ENCODE data around the gene HRAS. TPM values are rescaled to one million over a fixed set of nuclear protein-coding genes. Genes with fewer than 3 reads are reported as not detected.

The HRAS gene
- 83.7 and 96.1 TPM in 2 replicates for total RNA-seq

DNA sequence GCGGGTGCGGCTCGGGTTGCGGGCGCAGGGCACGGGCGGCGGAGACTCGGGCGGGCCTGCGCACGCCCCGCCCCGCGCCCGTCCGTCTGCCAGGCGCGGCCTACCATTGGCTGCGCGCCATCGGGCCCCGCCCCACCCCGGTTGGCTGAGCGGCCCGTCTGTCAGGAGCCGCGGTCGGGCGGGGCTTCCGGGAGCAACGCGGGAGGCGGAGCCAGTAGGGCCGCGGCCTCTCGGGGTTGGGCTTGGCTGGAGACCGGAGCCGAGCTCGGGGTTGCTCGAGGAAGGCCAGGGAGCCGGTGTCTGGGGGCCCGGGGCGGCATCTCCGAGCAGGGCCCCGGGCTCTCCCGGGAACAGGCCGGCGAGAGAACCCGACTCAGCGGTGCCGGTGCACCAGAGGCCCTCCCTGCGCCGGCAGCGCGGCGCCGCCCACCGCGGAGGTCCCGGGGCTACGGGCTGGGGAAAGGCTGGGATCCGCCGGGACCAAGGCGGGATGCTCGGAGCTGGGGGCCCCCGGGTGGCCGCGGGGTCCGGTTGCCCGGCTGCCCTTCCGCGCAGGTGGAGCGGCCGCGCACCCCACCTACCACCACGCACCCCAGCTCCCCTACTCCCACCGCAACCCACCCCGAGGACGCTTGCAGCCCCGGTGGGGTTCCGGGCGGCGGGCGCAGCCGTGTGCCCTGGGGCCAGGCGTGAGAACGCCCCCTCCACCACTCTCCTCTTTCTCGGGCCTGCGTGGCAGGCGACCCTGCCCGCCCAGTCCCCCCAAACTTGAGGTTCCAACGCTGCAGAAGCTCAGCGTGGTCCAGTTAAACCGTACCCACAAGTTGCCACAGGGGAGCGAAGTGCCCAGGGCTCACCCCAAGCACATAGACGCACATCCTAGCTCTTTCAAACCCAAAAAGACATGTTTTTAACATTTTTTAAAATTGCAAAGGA is at the start of gene HRAS:
HRAS (minus strand) TSS at position 58 of the 936 bp plus-strand sequence.
- H3K36me3 ChIP-seq (ENCODE audit: control insufficient read depth, insufficient read depth, low read length) = no peaks in the 10 kb centered on the region
- peak within 1 kb of the TSS; percentile 64 for H3K4me3 ChIP-seq (ENCODE audit: low read depth, low read length)
- H3K27me3 ChIP-seq (ENCODE audit: control insufficient read depth, insufficient read depth, low read length) = no peaks in the 10 kb centered on the region
- peak; percentile 51 for DNase-seq (ENCODE audit: low read depth)
- TF ChIP-seq, protein P1, sequence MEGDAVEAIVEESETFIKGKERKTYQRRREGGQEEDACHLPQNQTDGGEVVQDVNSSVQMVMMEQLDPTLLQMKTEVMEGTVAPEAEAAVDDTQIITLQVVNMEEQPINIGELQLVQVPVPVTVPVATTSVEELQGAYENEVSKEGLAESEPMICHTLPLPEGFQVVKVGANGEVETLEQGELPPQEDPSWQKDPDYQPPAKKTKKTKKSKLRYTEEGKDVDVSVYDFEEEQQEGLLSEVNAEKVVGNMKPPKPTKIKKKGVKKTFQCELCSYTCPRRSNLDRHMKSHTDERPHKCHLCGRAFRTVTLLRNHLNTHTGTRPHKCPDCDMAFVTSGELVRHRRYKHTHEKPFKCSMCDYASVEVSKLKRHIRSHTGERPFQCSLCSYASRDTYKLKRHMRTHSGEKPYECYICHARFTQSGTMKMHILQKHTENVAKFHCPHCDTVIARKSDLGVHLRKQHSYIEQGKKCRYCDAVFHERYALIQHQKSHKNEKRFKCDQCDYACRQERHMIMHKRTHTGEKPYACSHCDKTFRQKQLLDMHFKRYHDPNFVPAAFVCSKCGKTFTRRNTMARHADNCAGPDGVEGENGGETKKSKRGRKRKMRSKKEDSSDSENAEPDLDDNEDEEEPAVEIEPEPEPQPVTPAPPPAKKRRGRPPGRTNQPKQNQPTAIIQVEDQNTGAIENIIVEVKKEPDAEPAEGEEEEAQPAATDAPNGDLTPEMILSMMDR (IDR thresholded peaks at IDR 0.05; ENCODE audit: insufficient read depth, low read length, poor library complexity, severe bottlenecking) = no peak

GRCh38 chr11:584287-584686 is 48.9 kb upstream of the HRAS start:
- Histone ChIP-seq H3K36me3 (ENCODE audit: control insufficient read depth, insufficient read depth, low read length) (peaks cover 4% of the 10 kb centered on the region), H3K4me3 (ENCODE audit: low read depth, low read length) (no peak overlapping the region), H3K27me3 (ENCODE audit: control insufficient read depth, insufficient read depth, low read length) (no peaks in the 10 kb centered on the region)
- TF ChIP-seq, protein P1 (IDR thresholded peaks at IDR 0.05; ENCODE audit: insufficient read depth, low read length, poor library complexity, severe bottlenecking) = no peak
- no peak for DNase-seq (ENCODE audit: low read depth)

DNA sequence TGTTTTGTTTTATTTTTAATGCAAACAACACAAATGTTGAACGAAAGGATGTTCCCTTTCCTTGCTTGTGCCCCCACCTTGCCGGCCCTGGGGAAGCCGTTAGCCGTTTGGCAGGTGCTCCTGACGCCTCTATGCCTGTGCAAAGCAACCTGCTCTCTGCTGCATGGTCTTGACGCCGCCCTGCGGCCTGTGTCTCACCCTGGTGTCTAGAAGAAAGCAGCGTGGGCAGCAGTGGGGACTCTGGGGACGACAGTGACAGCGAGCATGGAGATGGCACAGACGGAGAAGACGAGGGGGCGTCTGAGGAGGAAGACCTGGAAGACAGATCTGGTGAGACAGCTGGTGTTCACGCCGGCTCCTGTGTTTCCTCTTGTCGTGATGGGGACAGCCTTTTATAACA is 46.4 kb upstream of the HRAS start:
- Histone ChIP-seq H3K36me3 (ENCODE audit: control insufficient read depth, insufficient read depth, low read length) (peaks cover 1% of the 10 kb centered on the region), H3K4me3 (ENCODE audit: low read depth, low read length) (no peak overlapping the region), H3K27me3 (ENCODE audit: control insufficient read depth, insufficient read depth, low read length) (no peaks in the 10 kb centered on the region)
- TF ChIP-seq, protein P1 (IDR thresholded peaks at IDR 0.05; ENCODE audit: insufficient read depth, low read length, poor library complexity, severe bottlenecking) = no peak
- no peak for DNase-seq (ENCODE audit: low read depth)

- no peak for DNase-seq (ENCODE audit: low read depth)
- TF ChIP-seq, protein P1 (IDR thresholded peaks at IDR 0.05; ENCODE audit: insufficient read depth, low read length, poor library complexity, severe bottlenecking) = no peak
- H3K4me3 ChIP-seq (ENCODE audit: low read depth, low read length) = no peak overlapping the region
- no peaks in the 10 kb centered on the region for H3K27me3 ChIP-seq (ENCODE audit: control insufficient read depth, insufficient read depth, low read length)
- H3K36me3 ChIP-seq (ENCODE audit: control insufficient read depth, insufficient read depth, low read length) = peaks cover 1% of the 10 kb centered on the region
Observed at GRCh38 chr11:581342-581741, 46.0 kb upstream of the HRAS start.

DNA sequence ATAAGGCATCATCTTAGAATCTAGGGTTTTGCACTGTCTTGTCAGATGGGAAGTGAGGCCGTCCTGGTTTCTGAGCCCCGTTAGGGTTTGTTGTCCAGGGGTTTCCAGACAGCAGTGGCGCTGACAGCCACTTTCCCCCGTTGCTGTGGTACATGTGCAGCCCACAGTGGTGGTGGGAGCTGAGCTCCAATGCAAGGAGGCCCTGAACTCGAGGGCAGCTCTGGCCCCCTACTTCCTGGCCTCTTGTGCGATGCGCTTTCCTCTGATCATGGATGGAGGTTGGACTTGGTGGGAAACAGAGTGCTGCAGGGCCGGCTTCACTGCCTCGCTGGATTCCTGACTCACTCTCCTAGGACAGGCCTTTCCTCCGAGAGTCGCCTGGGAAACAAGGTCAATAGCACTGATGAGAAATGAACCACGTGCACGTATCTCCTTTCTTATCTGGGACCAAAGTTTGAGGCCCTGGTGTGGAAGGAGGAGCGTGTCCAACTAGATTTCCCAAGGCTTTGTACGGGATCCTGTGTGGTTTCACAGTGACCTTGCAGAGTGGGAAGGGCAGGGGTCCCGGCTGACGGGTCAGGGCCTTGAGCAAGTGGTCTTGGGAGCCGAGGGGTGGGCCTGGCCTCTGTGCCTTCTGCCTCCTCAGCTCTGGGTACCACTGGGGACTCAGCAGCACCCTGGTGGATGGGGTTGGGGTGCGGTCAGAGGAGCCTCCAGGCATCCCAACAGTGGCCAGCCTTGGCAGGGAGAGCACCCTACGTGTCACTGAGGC is 44.6 kb upstream of the HRAS start:
- peaks cover 1% of the 10 kb centered on the region for H3K36me3 ChIP-seq (ENCODE audit: control insufficient read depth, insufficient read depth, low read length)
- TF ChIP-seq, protein P1 (IDR thresholded peaks at IDR 0.05; ENCODE audit: insufficient read depth, low read length, poor library complexity, severe bottlenecking) = no peak
- H3K4me3 ChIP-seq (ENCODE audit: low read depth, low read length) = no peak overlapping the region
- no peak for DNase-seq (ENCODE audit: low read depth)
- H3K27me3 ChIP-seq (ENCODE audit: control insufficient read depth, insufficient read depth, low read length) = no peaks in the 10 kb centered on the region
